22Rv1 (cell line): Measurements from ENCODE around the gene BAD.

ENCODE experiments used
- ZFX ChIP-seq: fragments of 450-650 bp; IDR thresholded peaks from 2 replicates; pipeline ENCODE4 v1.6.1; 2017; ENCODE audit warnings: antibody characterized with exemption, borderline replicate concordance
- TF ChIP-seq, protein P1 (sequence below): fragments of 450-650 bp; IDR thresholded peaks from 2 replicates; pipeline ENCODE4 v1.5.1; 2017; ENCODE audit warnings: mild to moderate bottlenecking

GRCh38 chr11:64333556-64333955, 49.1 kb upstream of the BAD start:
- TF ChIP-seq, protein P1, sequence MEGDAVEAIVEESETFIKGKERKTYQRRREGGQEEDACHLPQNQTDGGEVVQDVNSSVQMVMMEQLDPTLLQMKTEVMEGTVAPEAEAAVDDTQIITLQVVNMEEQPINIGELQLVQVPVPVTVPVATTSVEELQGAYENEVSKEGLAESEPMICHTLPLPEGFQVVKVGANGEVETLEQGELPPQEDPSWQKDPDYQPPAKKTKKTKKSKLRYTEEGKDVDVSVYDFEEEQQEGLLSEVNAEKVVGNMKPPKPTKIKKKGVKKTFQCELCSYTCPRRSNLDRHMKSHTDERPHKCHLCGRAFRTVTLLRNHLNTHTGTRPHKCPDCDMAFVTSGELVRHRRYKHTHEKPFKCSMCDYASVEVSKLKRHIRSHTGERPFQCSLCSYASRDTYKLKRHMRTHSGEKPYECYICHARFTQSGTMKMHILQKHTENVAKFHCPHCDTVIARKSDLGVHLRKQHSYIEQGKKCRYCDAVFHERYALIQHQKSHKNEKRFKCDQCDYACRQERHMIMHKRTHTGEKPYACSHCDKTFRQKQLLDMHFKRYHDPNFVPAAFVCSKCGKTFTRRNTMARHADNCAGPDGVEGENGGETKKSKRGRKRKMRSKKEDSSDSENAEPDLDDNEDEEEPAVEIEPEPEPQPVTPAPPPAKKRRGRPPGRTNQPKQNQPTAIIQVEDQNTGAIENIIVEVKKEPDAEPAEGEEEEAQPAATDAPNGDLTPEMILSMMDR = no peak
- TF ChIP-seq ZFX = no peak
